HG02884 (cell line): ENCODE data around the gene CLCN1.

Experiments used
- ATAC-seq: cut with Tn5 transposase; IDR thresholded peaks from one replicate; pipeline ENCODE4 v1.9.1; 2021; ENCODE audit warnings: mild to moderate bottlenecking, moderate library complexity; ENCODE audit not compliant: unreplicated experiment

Gene CLCN1

GRCh38 chr7:143331179-143331801 lies 15.4 kb downstream of the CLCN1 start:
- no peak for ATAC-seq

GRCh38 chr7:143334244-143334643 lies 18.3 kb downstream of the CLCN1 start:
- no peak for ATAC-seq

- no peak for ATAC-seq
Observed at GRCh38 chr7:143337216-143337615, 21.3 kb downstream of the CLCN1 start.

- ATAC-seq: no peak
Observed at GRCh38 chr7:143341842-143342241, 25.9 kb downstream of the CLCN1 start.

- no peak for ATAC-seq
Observed at GRCh38 chr7:143343596-143343995, 27.7 kb downstream of the CLCN1 start.

GRCh38 chr7:143345428-143345900 lies 29.6 kb downstream of the CLCN1 start:
- peak; percentile 81 for ATAC-seq

GRCh38 chr7:143346018-143346417 lies 30.1 kb downstream of the CLCN1 start:
- ATAC-seq: no peak

- no peak for ATAC-seq
Observed at GRCh38 chr7:143347950-143348349, 32.0 kb downstream of the CLCN1 start.

GRCh38 chr7:143351060-143351459 lies 35.1 kb downstream of the CLCN1 start:
- no peak for ATAC-seq

- ATAC-seq: no peak
Observed at GRCh38 chr7:143351574-143351973, 35.7 kb downstream of the CLCN1 start.

GRCh38 chr7:143352531-143353002 lies 36.7 kb downstream of the CLCN1 start:
- no peak for ATAC-seq

- ATAC-seq: no peak
Observed at GRCh38 chr7:143354376-143354775, 38.5 kb downstream of the CLCN1 start.

GRCh38 chr7:143354965-143355364 lies 39.1 kb downstream of the CLCN1 start:
- ATAC-seq: no peak

- ATAC-seq: no peak
Observed at GRCh38 chr7:143355450-143356385, 39.8 kb downstream of the CLCN1 start.

- no peak for ATAC-seq
Observed at GRCh38 chr7:143356414-143357050, 40.6 kb downstream of the CLCN1 start.

GRCh38 chr7:143358626-143359025 lies 42.7 kb downstream of the CLCN1 start:
- ATAC-seq: no peak

GRCh38 chr7:143359771-143360353 lies 44.0 kb downstream of the CLCN1 start:
- ATAC-seq: no peak

GRCh38 chr7:143360788-143361551 lies 45.1 kb downstream of the CLCN1 start:
- ATAC-seq: no peak

- ATAC-seq: no peak
Observed at GRCh38 chr7:143361552-143362130, 45.7 kb downstream of the CLCN1 start.
